Fibroblast of pulmonary artery (primary cell): ENCODE data around the gene ADAM17.

Experiments used
- DNase-seq: peaks from one replicate; pipeline ENCODE4 v3.0.0-alpha.2; 2010; ENCODE audit warnings: low read depth
- H3K4me3 ChIP-seq: replicated peaks from 2 replicates; pipeline ENCODE4 v1.5.1; 2011; ENCODE audit warnings: low read depth, mild to moderate bottlenecking, control low read depth, low read length, moderate library complexity
- CTCF ChIP-seq: IDR thresholded peaks from 2 replicates; pipeline ENCODE4 v1.5.1; 2011; ENCODE audit warnings: mild to moderate bottlenecking, control low read depth, low read length, inconsistent platforms; ENCODE audit errors: missing control alignments

Gene ADAM17

GRCh38 chr2:9536504-9536903 is 19.1 kb downstream of the ADAM17 start:
- no peak for DNase-seq
- H3K4me3 ChIP-seq, result no peak overlapping the region
- TF ChIP-seq CTCF, result no peak

- no peak for DNase-seq
- no peak overlapping the region for H3K4me3 ChIP-seq
- no peak for TF ChIP-seq CTCF
Measured at GRCh38 chr2:9535177-9535576, 20.5 kb downstream of the ADAM17 start.

GRCh38 chr2:9533663-9534062 is 22.0 kb downstream of the ADAM17 start:
- no peak for DNase-seq
- no peak for TF ChIP-seq CTCF
- H3K4me3 ChIP-seq, result no peak overlapping the region

- no peak for DNase-seq
- no peak overlapping the region for H3K4me3 ChIP-seq
- no peak for TF ChIP-seq CTCF
Measured at GRCh38 chr2:9532421-9532820, 23.2 kb downstream of the ADAM17 start.

GRCh38 chr2:9527995-9528787 is 27.4 kb downstream of the ADAM17 start:
- no peak overlapping the region for H3K4me3 ChIP-seq
- no peak for DNase-seq
- no peak for TF ChIP-seq CTCF

GRCh38 chr2:9525266-9525665 is 30.4 kb downstream of the ADAM17 start:
- DNase-seq, result no peak
- H3K4me3 ChIP-seq, result no peak overlapping the region
- no peak for TF ChIP-seq CTCF

- H3K4me3 ChIP-seq, result no peak overlapping the region
- TF ChIP-seq CTCF, result no peak
- DNase-seq, result no peak
Measured at GRCh38 chr2:9524291-9524690, 31.3 kb downstream of the ADAM17 start.
